ENCODE results near the gene ELK3.
A peak's percentile ranks its signal among the peaks of the same experiment; 100 is the strongest.

The ELK3 gene

DNA sequence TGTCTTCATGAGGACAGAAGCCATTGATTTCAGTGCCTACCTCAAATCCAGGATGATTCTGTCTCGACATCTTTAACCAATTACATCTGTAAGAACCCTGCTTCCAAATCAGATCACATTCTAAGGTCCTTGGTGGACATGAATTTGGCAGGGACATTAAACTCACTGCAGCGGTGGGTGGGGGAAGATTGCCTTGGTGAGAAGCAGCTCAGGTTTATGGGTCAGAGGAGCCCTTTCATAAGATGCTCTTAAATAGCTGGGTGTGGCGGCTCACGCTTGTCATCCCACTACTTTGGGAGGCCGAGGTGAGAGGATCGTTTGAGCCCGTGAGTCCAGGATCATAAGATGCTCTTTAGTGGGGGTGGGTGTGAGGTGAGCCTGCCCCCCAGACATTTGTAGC is 42.9 kb downstream of the ELK3 start:
- DNase-seq, result no peak

DNA sequence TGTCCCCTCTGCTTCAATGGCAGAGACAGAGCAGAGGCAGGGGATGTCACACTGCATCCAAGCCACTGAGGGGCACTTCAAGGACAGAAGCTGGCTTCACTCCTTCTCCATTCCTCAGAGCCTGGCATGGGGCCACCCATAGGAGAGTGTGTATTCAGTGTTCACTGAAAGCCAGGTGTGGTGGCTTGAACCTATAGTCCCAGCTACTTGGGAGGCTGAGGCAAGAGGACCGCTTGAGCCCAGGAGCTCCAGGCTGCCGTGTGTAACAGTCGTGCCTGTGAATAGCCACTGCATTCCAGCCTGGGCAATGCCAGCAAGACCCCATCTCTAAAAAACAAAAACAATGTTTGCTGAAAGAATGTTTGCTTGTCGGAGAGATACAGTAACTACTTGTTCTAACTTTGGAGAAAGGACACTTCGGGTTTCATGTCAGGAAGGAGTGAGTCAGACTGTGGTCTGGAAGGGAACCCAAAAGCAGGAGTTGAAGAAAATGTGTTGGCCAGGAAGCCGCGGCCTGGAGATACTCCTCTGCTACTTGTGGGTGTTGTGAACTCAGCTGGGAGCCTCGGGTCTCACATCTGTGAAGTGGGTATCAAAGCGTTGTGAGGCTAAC is 43.4 kb downstream of the ELK3 start:
- peak; percentile 74 for DNase-seq

DNA sequence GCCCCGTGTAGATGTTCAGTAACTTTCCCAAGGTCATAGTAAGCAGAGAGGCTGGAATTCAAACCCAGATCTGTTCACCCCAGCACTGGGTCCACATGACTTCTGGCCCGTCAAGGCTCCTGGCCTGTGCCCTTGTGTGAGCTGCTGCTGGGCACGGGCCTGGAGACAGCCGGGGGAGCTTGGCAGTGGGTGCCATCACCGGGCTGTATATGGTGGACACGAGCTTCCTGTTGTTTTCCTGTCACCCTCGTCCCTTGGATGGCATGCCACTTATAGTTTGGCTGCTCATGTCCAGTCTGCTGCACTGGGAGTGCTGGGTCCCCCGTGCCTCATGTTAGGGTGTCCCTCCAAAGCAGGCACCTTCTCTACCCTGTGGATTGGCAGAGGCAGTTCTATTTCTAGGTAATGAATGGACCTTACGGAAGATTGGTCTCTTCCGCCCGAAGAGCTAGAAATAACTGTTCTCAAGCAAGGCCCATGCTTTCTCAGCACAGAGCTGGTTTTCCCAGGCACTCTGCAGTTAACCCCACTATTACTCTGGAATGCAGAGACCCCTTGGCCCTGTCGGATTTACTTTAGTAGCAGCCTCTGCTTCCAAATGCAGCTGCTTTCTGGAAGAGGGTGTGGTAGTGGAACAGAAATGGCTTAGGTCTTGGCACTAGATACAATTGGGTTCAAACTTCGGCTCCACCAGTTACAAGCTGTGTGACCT is 44.3 kb downstream of the ELK3 start:
- DNase-seq, result no peak

DNA sequence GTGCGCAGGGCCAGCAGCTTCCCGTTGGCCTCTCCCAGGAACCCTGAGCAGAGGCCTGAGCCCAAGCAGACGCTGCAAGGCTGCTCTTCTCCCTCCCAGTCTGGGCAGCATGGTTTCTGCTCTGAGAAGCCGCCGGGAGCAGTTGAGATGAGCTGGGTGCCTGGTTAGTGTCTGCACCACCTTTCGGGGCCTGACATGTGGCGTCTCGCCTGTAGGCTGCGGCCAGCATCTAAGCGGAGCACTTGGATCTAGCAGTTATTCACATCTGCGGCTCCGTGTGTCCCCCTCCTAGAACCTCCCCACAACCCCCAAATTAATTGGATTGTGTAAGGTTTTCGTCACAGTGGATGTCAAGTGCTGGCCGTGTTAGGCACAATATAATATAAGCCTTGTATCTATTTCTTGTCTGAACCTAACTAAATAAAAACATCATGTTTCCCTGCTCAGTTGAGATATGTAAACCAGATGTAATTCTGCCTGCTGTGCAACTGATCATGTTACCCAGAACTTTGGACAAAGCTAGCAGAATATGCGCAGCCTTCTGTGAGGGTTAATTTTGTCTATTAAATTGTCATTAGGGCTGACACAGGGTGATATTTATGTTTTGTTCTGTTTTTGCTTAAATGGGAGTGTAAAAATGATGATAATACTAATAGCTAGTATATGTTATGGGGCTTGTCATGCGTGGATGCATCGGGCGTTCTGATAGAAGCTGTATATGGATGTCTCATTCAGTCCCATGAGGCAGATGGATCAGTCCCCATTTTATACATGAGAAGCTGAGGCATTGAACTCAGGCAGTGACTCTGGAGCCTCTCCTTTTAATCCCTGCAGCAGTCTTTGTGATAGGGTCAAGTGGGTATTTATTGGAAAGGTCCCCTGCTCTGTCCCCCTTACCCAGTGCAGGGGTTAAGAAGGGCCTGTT is 45.8 kb downstream of the ELK3 start:
- no peak for DNase-seq

DNA sequence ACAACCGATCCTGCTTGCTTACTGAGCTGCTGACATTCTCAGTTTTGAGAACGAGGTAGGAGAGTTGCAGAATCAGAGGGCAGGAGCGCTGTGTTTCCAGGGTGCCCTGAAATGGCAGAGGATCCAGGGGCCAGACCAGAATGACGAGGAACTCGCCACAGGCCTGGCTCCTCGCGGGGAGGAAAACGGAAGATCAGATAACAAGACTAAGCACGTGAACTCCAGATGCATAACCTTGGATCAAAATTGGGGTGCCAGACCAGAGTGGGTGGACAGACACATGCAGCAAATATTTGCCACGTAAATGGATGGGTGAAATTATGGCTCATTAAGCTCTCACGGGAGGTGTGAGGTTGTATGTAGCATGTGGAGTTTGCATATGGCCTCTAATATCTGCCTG is 46.5 kb downstream of the ELK3 start:
- DNase-seq, result no peak

DNA sequence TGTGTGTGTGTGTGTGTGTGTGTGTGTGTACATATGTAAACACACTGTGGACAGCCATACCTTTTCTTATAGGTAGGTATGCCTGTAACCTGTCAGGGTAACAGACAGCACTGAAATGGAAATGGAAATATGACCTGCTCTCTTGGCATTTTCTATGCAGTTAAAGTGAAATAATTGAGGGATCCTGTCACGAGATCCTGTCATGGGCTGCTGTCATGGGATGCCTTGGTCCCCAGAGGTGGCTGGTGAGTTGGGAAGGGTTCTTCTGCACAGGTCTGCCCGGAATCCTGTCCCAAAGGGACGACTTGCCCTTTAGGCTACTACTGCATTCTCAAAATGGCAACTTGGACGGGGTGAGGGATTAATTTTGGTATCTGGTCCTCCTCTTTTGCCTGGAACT is 47.3 kb downstream of the ELK3 start:
- no peak for DNase-seq

DNA sequence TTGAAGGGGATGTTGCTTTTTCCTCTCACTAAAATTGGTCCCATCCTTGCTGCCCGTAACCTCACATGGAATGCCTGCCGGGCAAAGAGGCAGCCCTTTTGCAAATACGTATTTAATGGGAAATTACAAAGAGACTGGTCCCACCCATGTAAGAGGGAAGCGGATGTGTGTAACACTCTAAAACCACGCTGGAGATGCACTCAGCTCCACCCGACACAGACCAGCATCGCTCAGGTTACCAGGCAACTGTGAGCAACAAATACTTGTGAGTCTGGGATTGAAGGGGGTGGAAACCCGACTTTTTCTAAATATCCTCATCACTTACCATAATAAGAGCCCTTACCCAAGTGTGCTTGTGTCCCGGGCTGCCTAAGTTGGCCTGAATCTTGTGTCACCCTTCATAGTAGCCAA is 47.7 kb downstream of the ELK3 start:
- DNase-seq, result peak; percentile 69

DNA sequence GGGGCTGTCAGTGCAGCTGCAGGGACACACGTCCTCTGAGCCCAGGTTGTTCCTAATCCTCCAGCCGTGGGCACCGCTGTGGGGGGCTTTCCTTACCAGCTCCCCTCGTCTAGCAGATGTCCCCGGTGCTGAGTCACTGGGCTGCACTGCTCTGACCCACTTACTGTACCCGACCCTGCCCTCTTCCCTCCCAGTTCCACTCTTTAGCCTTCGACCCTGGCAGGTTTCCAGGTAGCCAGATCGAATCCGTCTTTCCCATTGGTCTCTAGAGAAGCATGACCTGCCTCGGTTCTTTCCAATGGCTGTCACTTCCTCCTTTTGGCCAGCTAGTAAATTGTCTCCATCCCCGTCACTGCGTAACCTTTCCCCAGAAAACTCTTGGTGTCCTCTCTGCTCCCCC is 48.4 kb downstream of the ELK3 start:
- no peak for DNase-seq

DNA sequence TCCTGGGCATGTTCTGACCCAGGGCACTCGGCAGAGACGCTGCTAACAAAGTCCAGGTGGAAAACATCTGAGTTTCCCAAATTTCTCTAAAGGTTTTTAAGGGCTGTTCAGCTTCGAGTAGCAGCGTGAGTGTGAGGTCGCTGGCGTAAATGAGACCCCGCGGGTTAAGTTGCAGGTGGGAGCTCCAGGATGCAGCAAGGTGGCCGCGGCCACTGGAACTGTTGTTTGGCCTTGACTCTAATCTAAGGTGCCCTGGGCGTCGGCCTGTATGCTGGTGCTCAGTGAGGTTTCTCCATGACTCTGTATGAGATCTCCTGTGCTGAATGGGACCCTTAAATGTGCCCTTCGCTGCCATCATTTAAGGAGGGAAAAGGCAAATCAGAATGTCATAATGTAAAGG is 50.7 kb downstream of the ELK3 start:
- DNase-seq, result no peak

DNA sequence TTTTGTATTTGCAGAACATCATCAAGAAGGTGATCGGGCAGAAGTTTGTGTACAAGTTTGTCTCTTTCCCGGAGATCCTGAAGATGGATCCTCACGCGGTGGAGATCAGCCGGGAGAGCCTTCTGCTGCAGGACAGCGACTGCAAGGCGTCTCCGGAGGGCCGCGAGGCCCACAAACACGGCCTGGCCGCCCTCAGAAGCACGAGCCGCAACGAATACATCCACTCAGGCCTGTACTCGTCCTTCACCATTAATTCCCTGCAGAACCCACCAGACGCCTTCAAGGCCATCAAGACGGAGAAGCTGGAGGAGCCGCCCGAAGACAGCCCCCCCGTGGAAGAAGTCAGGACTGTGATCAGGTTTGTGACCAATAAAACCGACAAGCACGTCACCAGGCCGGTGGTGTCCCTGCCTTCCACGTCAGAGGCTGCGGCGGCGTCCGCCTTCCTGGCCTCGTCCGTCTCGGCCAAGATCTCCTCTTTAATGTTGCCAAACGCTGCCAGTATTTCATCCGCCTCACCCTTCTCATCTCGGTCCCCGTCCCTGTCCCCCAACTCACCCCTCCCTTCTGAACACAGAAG is 52.8 kb downstream of the ELK3 start:
- no peak for DNase-seq

DNA sequence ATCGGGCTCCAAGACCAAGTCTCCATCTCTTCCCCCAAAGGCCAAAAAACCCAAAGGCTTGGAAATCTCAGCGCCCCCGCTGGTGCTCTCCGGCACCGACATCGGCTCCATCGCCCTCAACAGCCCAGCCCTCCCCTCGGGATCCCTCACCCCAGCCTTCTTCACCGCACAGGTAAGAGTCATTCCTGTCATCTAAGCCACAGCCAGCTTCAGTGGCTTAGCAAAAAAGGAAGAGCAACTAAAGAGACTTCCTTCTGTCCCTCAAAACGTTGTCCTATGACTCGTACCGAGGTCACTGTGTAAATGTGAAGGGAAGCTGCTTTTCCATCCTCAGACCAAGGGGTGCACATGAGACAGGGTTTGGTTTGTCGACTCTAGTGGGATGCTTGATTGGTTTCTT is 53.4 kb downstream of the ELK3 start:
- no peak for DNase-seq

DNA sequence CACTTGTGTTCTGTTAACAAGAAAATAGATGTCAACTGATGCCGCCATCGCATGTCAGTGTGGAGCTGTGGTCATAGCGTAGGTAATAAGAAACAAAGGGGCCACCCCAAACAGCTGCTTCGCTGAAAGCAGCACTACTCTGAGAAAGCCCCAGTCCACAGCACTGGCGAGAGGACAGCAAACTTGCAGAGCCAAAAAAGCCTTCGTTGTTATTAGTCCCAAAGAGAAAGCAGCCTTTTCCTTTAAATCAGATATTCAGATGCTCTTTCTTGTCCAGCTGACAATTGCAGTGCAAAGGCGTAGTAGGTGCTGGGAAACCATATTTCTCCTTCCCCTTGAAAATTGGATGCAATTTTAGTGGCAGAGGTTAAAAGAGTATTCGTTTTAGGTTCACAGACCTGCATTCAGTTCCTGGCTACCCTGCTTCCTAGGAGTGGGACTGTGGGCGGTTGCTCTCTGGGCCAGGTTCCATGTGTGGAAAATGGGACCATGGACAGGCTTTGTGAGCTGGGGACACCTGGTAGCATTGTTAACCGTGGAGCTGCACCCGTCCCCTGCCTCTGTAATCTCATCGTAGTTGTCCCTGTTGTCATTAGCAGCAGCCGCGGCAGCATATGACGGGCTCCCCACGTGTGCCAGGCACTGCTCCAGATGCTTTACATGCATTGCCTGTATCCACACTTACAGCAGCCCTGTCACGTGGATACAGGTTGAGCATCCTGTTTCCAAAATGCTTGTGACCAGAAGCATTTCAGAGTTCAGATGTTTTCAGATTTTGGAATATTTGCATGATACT is 54.2 kb downstream of the ELK3 start:
- no peak for DNase-seq

DNA sequence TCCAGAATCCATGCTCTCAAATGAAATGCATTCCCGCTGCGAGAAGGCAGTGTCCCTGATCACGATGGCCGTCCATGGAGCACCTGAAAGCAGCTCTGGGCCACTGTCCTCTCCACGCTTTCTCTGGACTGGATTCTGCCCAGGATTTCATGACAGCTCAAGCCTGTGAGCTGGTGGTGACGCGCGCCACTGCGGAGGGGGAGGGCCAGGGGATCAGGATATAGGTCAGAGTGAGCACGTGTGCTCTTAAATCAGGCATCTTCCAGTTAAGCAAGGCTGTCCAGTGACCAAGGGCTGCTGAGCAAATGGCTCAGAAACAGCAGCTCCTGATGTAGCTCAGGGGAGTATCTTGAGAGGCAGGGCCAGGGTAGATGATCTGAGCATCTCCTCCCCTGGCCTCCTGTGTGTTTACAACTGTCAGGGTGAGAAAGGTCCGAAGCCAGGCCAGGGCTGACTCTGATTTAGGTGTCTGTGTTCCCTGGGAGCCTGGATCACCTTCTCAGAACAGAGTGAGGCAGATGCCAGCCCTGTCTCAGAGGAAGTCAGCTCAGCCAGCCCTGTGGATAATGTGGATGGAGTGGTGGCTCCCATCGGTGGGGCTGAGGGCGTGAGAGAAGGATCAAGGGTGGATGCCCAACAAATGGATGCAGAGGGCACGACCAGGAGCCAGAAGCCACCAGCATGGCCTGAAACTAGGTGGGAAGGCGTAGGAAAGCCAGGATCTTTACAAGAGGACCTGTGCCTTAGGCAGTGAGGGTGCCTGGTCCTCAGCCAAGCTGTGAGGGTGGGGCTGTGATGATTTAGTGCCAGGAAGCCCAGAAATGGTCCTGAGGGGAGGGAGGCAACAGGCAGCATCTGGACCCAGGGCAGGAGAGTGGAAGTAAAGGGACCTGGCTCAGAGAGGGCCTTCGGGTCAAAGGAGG is 55.3 kb downstream of the ELK3 start:
- DNase-seq, result no peak

DNA sequence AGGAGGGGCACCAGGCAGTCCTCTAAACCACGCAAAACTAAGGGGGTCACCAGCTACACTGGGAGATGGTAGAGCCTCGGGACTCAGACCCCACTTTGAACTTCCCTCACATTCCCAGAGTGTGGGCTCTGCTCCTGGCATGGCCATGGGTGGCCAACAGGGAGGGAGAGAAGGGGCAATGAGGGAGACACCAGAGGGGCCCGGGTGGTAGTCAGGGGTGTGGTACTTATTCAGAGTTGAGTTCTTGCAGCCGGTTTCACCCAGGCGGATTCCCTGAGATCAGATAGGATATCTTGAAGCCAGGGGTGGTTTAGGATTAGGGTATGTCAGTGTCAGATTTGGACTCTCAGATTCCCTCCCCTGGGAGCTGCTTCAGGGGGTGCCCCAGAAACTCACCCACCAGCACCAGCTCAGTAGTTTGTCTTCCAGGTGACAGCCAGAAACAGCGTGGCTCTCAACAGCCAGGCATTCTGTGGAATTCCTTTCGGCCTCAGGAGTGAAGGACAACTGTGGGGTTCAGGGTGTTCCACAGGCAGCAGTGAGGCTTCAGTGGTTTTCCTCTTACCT is 56.0 kb downstream of the ELK3 start:
- no peak for DNase-seq

DNA sequence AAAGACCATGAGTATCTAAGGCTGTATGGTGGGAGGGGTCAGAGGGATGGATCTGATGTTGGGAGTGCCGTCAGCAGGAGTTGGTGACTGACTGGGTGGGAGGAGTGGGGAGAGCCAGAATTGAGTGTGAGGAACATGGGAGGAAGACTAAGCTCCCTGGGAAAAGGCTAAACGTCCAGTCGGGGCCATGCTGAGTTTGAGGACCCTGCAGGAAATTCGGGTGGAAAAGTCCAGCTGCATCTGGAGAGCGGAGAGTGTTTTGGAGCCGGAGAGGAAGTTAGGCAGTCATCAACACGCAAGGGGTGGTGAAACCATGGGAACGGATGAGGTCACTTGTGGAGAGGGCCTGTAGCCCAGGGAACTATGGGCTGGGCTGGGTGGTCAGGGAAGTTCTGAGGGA is 60.9 kb downstream of the ELK3 start:
- DNase-seq, result no peak

DNA sequence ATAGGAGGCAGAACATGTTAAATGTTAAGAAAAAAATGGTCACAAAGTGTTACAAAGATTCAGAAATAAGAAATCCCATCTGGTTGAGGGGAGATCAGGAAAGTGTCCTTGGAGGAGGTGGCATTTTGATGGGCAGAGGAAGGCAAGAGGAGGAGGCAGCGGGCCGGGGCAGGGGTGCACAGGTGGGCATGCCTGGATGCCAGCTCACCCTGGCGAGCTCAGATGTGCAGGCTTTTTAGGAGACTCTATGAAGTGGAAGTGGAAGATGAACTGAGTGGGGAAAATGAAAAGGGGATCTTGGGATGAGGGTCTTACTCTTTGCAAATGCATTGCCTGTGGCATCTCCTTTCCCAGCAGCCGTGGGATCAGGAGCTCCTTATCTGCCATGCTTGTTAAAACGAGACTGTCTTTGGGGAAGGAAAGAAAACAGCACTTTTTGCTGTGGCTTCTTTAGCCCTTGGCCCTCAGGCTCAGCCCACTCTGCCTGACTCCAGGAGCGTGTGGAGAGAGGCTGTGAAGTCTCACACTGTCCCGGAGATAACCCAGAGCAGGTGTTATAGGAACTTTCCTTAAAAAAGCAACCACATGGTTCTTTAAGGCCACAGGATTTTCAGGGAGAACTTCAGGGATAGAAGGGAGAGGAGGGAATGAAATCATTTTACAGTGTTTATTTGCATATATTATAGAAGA is 62.6 kb downstream of the ELK3 start:
- no peak for DNase-seq

DNA sequence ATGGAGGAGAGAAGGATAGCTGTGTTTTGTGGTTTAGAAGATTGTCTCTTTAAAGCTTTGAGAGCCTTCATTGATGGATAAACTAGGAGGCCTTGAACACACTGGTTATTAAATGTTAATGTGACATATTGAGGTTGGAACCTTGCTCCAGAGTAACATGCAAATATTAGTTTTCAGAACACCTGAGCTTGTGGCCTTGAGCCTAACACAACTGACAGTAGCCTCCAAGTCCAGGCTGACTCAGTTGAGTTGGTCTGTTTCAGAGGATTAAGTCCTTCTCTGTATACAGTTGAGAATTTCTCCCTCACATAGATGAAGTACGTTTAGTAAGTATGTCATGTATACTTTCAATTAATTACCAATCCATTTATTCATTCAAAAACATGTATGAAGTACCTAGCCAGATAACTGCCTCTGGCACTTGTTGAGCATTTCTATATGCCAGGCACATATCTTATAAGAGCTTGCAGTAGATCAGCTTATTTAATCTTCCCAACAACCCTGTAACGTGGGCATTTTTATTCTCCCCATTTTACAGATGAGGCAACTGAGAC is 63.5 kb downstream of the ELK3 start:
- DNase-seq, result no peak

DNA sequence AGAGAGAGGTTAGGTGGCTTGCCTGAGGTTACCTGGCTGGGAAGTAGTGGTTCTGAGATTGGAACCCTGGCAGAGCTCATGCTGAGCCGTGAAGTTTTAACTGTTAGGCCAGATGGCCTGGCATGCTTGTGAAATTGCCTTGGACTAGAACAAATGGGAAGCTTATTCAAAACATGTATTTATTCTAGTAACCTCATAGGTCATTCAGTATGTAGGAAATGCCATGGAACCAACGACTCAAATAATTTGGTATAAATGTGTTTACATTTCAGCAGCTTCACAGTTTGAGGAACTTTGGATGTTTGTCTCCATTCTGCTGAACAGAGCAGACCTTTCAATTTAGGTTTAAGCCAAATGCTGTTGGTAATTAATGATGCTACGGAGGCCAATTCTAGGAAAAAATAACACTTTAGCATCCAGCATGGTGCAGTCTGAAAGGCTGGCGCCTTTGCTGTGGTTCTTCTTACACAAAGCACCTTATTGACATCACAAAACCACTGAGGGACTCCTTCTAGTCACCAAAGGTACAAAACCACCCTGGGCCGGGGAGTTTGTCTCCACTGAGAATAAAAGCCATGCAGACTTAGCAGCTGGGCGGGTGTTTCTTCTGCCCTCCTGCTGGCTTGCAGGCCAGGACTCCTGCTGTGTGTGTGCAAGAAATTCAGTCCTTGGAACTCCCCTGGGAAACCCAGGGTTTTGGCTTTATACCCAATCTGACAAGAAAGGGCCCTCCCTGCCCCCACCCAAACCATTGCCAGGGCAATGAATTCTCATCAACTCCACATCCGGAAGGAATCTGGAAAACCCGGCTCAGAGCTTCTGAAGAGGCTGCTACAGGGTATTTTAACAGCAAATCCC is 64.2 kb downstream of the ELK3 start:
- DNase-seq, result no peak

DNA sequence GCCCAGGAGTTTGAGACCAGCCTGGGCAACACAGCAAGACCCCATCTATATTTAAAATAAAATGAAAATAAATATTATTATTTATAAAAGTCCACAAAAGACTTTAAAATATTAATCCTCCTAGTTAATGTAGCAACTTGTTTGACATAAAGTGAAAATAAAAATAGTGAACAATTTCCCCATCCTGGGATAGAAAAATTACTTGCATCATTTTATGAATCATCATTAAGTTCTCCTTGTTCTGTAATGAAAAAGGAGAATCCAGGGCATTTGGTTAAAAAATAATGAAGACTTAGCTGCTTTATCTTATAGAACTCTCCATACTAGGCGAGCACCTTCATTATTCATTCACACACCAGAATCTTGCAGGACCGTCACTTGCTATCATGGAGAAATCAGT is 66.1 kb downstream of the ELK3 start:
- DNase-seq, result no peak

Data from CD4-positive, alpha-beta T cell treated with Interleukin-6 for 4 hours (primary cell).